ENCODE measurements around the gene RAB4B. TPM values are rescaled to one million over a fixed set of nuclear protein-coding genes. Genes with fewer than 3 reads are reported as not detected.

Gene RAB4B
- total and polyA plus RNA-seq, 2 experiments from 2014 or later = 27.4 to 29.0 TPM

- no peak for TF ChIP-seq ZNF331 (CRISPR knock-in tag; IDR thresholded peaks at IDR 0.05; ENCODE audit: low read depth)
- TF ChIP-seq EZH2 (IDR thresholded peaks at IDR 0.05; ENCODE audit: low read depth, unreplicated experiment) = no peak
- no peak for TF ChIP-seq JUNB (IDR thresholded peaks at IDR 0.05; ENCODE audit: unreplicated experiment)
- TF ChIP-seq CREB1 (CRISPR knock-in tag; IDR thresholded peaks at IDR 0.05; ENCODE audit: low read depth) = no peak
- no peak for TF ChIP-seq ZNF114 (CRISPR knock-in tag; IDR thresholded peaks at IDR 0.05)
- TF ChIP-seq NANOG (IDR thresholded peaks at IDR 0.05; ENCODE audit: borderline replicate concordance) = no peak
- TF ChIP-seq STAT1 (IDR thresholded peaks at IDR 0.05; ENCODE audit: unreplicated experiment) = no peak
Measured at GRCh38 chr19:40775632-40776022, 2.4 kb upstream of the RAB4B start (continued).

- Histone ChIP-seq H3K9me2 (ENCODE audit: insufficient read depth) (no peaks in the 10 kb centered on the region), H3K4me3 (peak overlapping the region; percentile 54; the same call in 1 of the 2 replicates), H3F3A (replicated peaks; ENCODE audit: low read depth) (peaks cover 5% of the 10 kb centered on the region; the same call in 1 of the 2 replicates), H3K79me2 (replicated peaks; ENCODE audit: insufficient read depth) (peaks cover 5% of the 10 kb centered on the region), H3K4me1 (ENCODE audit: insufficient read depth) (peaks cover 11% of the 10 kb centered on the region), H3K36me3 (ENCODE audit: insufficient read depth) (no peaks in the 10 kb centered on the region), H4K20me1 (replicated peaks; ENCODE audit: insufficient read depth) (no peaks in the 10 kb centered on the region), H3K27ac (ENCODE audit: low read depth) (peak overlapping the region; percentile 100), H3K27me3 (ENCODE audit: insufficient read depth) (no peaks in the 10 kb centered on the region), H3K4me2 (peak overlapping the region; percentile 73), H2AFZ (no peak overlapping the region)
- H3K36me3 Mint-ChIP-seq (ENCODE audit: low read depth) = peaks cover 6% of the 10 kb centered on the region; the same call in 2 of the 3 replicates
- ATAC-seq (no peak), DNase-seq (ENCODE audit: low spot score) (no peak)
- TF ChIP-seq CTCF (conservative IDR thresholded peaks at IDR 0.05; ENCODE audit: low read depth in 2 of 2) (no peak), EZH2 (IDR thresholded peaks at IDR 0.05; ENCODE audit: low read depth, unreplicated experiment) (no peak), ZNF331 (CRISPR knock-in tag; IDR thresholded peaks at IDR 0.05; ENCODE audit: low read depth) (no peak), REST (IDR thresholded peaks at IDR 0.05; ENCODE audit: unreplicated experiment) (no peak), POLR2AphosphoS5 (IDR thresholded peaks at IDR 0.05; ENCODE audit: low read depth) (no peak), ZNF462 (CRISPR knock-in tag; IDR thresholded peaks at IDR 0.05) (no peak), STAT1 (IDR thresholded peaks at IDR 0.05; ENCODE audit: unreplicated experiment) (no peak), ETS1 (IDR thresholded peaks at IDR 0.05) (no peak)
- no peak overlapping the region for H3K27ac Mint-ChIP-seq
- peaks cover 20% of the 10 kb centered on the region for H3K4me1 Mint-ChIP-seq
- peaks cover 17% of the 10 kb centered on the region for H3K27me3 Mint-ChIP-seq (ENCODE audit: insufficient read depth, low read depth, poor library complexity)
- H3K9me3 Mint-ChIP-seq = peaks cover 1% of the 10 kb centered on the region
- H3K4me3 Mint-ChIP-seq = peak overlapping the region; percentile 79; the same call in 2 of the 3 replicates
Measured at GRCh38 chr19:40776364-40776763, 1.7 kb upstream of the RAB4B start.
